Stimulated activated CD4-positive, alpha-beta T cell treated with anti-CD3 and anti-CD28 coated beads, TNF-alpha, amount 100 ng/mL, for 48 hours (primary cell): ENCODE results near the gene UNC5A.

Experiments
- DNase-seq, 3 donors: peaks; one replicate each; pipeline ENCODE4 v3.0.0-alpha.2; 2020; ENCODE audit warnings: low read depth in 3 of 3

The UNC5A gene

DNA sequence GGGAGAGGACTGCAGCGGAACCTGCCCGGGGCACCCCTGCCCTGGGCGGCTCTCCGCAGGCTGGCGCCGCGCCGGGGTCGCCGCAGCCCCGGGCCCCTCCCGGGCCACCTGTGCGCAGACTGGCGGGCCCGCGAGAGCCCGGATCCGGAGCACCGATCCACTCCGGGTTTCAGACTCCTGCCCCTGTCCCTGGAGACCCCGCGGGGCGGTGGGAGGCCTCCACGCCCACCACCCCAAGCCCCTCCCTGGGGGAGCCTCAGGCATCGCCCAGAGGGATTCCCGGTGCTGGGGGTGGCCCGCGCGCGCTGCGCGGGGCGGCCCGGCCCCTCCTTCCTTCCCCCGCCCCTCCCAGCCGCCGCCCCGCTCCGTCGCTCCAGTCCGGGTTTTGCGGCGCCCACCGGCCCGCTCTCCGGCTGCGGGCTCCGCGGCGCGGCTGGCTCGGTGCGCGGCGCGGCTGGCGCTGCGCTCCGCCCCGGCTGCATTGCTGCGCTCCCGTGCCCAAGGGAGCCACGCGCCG, at the start of gene UNC5A:
Gene UNC5A (plus strand): TSS at position 479 of the 517 bp plus-strand sequence. CDS start 192 bp downstream, outside the sequence.
- peak in 2 of 3 donors; percentile 40 to 60 for DNase-seq

GRCh38 chr5:176761755-176762154, 48.6 kb upstream of the UNC5A start:
- no peak for DNase-seq

DNA sequence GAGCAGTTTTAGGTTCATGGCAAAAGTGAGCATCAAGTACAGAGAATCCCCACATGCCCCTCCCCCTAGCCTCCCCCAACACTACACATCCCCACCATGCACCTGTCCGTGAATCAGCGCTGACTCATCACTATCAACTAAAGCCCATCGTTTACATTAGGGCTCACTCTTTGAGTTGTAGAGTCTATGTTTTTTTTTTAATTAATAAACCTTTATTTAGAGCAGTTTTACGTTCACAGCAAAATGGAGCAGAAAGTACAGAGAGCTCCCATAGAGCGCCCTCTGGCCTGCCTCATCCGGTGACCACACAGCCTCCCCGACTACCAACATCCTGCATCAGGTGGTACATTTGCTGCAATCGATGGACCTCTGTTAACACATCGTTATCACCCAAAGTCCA, 47.9 kb upstream of the UNC5A start:
- no peak for DNase-seq

DNA sequence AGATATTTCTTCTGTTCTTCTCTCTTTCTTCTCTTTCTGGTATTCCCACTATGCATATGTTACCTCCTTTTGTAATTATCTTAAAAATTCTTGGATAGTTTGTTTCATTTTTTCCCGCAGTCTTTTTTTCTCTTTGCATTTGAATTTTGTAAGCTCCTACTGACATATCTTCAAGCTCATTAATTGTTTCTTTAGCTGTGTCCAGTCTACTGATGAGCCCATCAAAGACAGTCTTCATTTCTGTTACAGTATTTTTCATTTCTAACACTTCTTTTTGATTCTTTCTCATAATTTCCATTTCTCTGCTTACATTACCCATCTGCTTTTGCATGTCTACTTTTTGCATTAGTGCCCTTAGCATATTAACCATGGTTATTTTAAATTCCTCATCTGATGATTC, 44.7 kb upstream of the UNC5A start:
- DNase-seq: no peak

DNA sequence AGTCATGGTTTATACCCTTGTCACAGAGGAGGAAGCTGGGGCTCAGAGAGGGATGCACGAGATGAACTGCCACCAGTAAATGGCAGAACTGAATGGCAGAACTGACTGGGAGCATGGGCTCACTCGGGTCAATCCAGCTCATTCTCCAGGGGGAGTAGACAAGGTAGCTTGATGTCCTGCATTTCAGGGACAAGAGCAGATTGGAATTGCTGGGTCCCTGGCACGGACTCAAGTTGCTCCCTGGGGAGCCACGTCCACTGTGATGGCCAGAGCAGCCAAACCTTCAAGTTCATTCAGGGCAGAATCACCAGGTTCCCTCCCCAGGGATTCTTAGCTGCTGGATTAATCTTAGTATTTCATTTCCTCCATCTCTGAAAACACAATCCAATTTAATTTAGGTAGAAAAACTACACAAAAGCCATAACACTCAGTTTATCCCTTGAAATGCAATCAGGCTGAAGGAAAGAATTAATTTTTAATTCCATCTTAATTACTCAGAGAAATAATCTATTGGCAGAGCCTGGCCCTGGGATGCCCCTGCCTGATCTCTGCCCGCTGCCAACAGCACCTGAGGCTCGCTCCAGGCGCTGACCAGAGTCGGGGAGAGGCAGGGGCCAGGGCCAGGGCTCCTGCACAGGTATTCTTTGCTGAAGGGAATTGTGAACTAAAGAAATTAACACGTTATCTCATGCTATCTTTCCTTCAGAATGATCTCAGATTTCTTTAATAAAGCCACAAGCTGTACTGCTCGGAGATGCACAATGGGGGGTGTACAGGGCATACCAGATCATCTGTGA, 42.0 kb upstream of the UNC5A start:
- DNase-seq: no peak

GRCh38 chr5:176769911-176770310, 40.4 kb upstream of the UNC5A start:
- no peak for DNase-seq

GRCh38 chr5:176770431-176770830, 39.9 kb upstream of the UNC5A start:
- no peak for DNase-seq

- DNase-seq: no peak
Measured at GRCh38 chr5:176771102-176771845, 39.1 kb upstream of the UNC5A start.

DNA sequence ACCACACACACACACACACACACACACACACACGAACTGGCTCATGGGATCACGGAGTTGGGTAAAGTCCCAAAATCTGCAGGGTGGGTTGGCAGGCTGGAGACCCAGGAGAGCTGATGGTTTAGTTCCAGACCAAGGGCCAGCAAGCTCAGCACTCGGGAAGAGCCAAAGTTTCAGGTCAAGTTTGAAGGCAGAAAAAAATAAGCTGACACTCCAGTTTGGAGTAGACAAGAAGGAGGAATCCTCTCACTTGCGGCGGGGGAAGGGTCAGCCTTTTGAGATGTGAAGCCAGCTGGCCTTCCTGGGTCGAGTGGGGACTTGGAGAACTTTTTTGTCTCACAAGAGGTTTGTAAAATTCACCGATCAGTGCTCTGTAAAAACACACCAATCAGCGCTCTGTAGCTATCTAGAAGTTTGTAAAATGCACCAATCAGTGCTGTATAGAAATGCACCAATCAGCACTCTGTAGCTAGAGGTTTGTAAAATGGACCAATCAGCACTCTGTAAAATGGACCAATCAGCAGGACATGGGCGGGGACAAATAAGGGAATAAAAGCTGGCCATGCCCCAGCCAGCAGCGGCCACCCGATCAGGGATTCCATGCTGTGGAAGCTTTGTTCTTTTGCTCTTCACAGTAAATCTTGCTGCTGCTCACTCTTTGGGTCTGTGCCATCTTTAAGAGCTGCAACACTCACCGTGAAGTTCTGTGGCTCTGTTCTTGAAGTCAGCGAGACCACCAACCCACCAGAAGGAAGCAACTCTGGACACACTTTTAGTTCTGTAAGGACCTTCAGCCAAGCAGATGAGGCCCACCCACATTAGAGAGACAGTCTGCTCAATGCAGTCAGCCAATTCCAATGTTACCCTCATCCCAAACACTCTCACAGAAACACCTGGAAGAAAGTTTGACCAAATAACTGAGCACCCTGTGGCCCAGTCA, 37.8 kb upstream of the UNC5A start:
- DNase-seq: no peak

- DNase-seq: no peak
Measured at GRCh38 chr5:176773408-176774035, 36.8 kb upstream of the UNC5A start.

- no peak for DNase-seq
Measured at GRCh38 chr5:176774216-176775171, 35.9 kb upstream of the UNC5A start.

DNA sequence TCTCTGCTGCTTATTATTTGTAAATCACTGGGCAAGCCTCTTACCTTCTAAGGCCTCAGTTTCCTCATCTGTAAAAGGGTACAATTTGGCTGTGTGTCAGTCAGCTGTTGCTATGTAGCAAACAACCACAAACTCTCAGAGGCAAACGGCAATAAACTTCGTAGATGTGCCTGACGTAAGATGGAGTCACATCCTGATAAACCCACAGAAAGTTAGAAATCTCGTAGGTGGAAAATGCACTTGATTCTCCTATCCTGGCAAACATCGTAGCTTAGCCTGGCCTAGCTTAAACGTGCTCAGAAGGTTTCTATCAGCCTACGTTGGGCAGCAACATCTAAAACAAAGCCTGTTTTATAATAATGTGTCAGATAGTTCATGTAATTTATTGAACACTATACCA, 35.0 kb upstream of the UNC5A start:
- DNase-seq: no peak

GRCh38 chr5:176776141-176776865, 34.1 kb upstream of the UNC5A start:
- DNase-seq: no peak

DNA sequence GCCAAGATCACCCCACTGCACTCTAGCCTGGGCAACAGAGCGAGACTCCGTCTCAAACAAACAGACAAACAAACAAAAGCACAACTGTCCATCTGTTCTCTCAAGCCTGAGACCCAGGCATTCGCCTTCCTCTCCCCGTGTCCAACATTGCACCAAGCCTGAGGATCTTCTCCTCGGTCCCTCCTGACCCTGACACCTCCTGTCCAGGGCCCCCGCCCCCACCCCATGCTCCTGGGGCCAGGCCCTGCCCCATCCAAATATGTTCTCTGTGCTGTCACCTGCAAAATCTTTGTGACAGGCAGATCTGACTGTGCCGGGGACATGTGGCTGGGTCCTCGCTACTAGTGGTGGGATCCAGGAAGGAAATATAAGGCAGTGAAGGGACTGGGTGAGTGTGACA, 33.4 kb upstream of the UNC5A start:
- no peak for DNase-seq

DNA sequence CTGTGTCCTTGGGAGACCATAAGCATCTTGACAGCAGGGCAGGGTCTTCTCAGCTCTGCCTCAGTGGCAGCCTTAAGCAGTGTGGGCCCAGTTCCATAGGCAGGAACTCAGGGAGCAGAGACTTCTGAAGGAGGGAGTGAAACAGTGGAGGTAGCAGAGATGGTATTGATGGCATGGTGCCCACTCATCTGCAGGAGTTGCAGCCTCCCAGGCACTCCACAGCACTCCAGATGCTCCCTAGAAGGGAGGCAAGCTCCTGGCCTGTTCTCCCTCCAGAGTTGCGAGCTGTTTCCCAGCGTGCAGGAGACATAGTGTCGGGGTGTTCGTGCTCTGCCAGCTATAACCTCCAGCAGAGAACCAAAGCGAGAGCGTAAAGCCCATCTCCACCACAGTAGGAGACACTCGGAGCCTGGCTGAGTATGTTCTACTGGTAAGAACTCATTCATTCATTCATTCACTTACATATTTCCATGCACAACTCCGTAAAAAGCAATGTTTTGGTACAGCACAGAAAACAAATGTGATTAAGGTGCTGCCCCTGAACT, 31.4 kb upstream of the UNC5A start:
- no peak for DNase-seq

DNA sequence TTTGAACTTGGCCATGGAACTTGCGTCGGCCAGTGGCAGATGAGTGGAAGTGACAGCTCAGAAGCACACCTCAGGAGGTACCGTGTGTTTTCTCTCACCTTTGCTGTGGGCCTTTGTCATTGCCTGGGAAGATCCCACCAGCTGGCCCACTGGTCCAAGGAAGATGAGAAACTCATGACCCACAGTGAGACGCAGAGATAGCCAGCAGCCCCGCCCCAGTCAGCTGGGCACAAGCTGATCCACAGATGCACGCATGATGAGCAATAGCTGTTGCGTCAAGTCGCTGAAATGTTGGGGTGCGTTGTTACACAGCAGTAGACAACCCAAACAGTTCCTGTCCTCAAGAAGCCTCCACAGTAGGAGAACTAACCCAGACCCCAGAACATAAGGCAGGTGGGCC, 30.8 kb upstream of the UNC5A start:
- DNase-seq: no peak

- DNase-seq: no peak
Measured at GRCh38 chr5:176780176-176781053, 29.9 kb upstream of the UNC5A start.

GRCh38 chr5:176781054-176781375, 29.3 kb upstream of the UNC5A start:
- no peak for DNase-seq
